C4-2B (cell line): Measurements from ENCODE around the gene KMO.

Experiments
- ZFX ChIP-seq: fragments of 450-650 bp; IDR thresholded peaks from 2 replicates; pipeline ENCODE4 v1.6.1; 2017
- TF ChIP-seq, protein P1 (sequence below): fragments of 450-650 bp; conservative IDR thresholded peaks from 2 replicates; pipeline ENCODE4 v1.5.1; 2017; ENCODE audit warnings: mild to moderate bottlenecking

DNA sequence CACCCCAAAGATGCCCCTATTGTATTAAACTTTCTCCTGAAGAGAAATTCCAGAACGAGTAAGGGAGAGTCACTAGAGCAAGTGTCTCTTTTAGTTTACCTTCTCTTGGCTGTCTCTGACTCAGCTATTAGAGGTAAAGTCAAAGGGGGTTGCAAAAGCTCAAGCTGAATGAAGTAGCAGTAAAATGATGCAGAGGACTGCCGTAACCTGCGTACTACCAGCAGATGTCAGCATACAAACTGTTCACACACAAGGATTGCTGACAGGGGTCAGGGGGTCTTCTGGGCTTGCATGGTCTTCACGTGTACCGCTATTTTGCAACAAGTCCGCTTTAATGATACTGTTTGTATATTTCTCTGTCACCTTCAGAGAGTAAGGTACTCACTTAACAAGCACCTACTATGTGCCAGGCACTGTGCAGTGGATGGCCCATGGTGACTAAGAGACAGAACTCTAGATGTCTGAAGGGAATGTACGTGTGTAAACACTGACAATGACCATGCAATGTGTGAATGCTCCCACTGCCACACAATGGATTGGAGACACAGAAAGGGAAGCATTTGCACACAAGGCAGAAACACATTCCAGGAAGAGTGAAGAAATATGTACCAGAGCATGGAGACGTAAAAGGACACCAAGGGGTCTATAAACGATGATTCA is 73.1 kb downstream of the KMO start:
- TF ChIP-seq, protein P1, sequence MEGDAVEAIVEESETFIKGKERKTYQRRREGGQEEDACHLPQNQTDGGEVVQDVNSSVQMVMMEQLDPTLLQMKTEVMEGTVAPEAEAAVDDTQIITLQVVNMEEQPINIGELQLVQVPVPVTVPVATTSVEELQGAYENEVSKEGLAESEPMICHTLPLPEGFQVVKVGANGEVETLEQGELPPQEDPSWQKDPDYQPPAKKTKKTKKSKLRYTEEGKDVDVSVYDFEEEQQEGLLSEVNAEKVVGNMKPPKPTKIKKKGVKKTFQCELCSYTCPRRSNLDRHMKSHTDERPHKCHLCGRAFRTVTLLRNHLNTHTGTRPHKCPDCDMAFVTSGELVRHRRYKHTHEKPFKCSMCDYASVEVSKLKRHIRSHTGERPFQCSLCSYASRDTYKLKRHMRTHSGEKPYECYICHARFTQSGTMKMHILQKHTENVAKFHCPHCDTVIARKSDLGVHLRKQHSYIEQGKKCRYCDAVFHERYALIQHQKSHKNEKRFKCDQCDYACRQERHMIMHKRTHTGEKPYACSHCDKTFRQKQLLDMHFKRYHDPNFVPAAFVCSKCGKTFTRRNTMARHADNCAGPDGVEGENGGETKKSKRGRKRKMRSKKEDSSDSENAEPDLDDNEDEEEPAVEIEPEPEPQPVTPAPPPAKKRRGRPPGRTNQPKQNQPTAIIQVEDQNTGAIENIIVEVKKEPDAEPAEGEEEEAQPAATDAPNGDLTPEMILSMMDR: peak; percentile 59
- TF ChIP-seq ZFX: no peak
